GM18868 (cell line): ENCODE data around the gene ZNF462.
"Not testable (repeated sequence)": the region's sequence is repeated elsewhere in the genome, so short reads cannot be mapped to it uniquely, and the experiment has no call there.

Experiments
- ATAC-seq: cut with Tn5 transposase; IDR thresholded peaks from one replicate; pipeline ENCODE4 v1.9.1; 2021; ENCODE audit warnings: mild to moderate bottlenecking, moderate library complexity; ENCODE audit not compliant: unreplicated experiment

The ZNF462 gene

GRCh38 chr9:106885451-106885850 lies 22.5 kb downstream of the ZNF462 start:
- ATAC-seq = no peak

- no peak for ATAC-seq
These were observed 23.4 kb downstream of the ZNF462 start for GRCh38 chr9:106886111-106887046.

GRCh38 chr9:106887066-106887465 lies 24.1 kb downstream of the ZNF462 start:
- no peak for ATAC-seq

- ATAC-seq = no peak
These were observed 26.2 kb downstream of the ZNF462 start for GRCh38 chr9:106889061-106889590.

GRCh38 chr9:106890608-106891007 lies 27.6 kb downstream of the ZNF462 start:
- no peak for ATAC-seq

- no peak for ATAC-seq
These were observed 28.3 kb downstream of the ZNF462 start for GRCh38 chr9:106891286-106891685.

GRCh38 chr9:106892632-106893031 lies 29.7 kb downstream of the ZNF462 start:
- no peak for ATAC-seq

GRCh38 chr9:106893088-106893487 lies 30.1 kb downstream of the ZNF462 start:
- ATAC-seq = no peak

- ATAC-seq = no peak
These were observed 33.7 kb downstream of the ZNF462 start for GRCh38 chr9:106896695-106897094.

- ATAC-seq = no peak
These were observed 34.3 kb downstream of the ZNF462 start for GRCh38 chr9:106897236-106897635.

- no peak for ATAC-seq
These were observed 34.8 kb downstream of the ZNF462 start for GRCh38 chr9:106897751-106898150.

- not testable (repeated sequence) for ATAC-seq
These were observed 37.6 kb downstream of the ZNF462 start for GRCh38 chr9:106900523-106900922.

- no peak for ATAC-seq
These were observed 43.2 kb downstream of the ZNF462 start for GRCh38 chr9:106906129-106906528.

- no peak for ATAC-seq
These were observed 49.0 kb downstream of the ZNF462 start for GRCh38 chr9:106911951-106912350.

- ATAC-seq = no peak
These were observed 50.3 kb downstream of the ZNF462 start for GRCh38 chr9:106913276-106913675.

GRCh38 chr9:106915851-106916250 lies 52.9 kb downstream of the ZNF462 start:
- no peak for ATAC-seq

- no peak for ATAC-seq
These were observed 53.7 kb downstream of the ZNF462 start for GRCh38 chr9:106916466-106917235.

- ATAC-seq = no peak
These were observed 56.0 kb downstream of the ZNF462 start for GRCh38 chr9:106918825-106919509.

GRCh38 chr9:106920091-106920490 lies 57.1 kb downstream of the ZNF462 start:
- no peak for ATAC-seq

- no peak for ATAC-seq
These were observed 57.8 kb downstream of the ZNF462 start for GRCh38 chr9:106920701-106921283.
